Astrocyte (in vitro differentiated cells and primary cell): Measurements from ENCODE around the gene UROC1. TPM values are rescaled to one million over a fixed set of nuclear protein-coding genes. Genes with fewer than 3 reads are reported as not detected.

Experiments used
- DNase-seq: peaks from one replicate; pipeline ENCODE4 v3.0.0-alpha.2; 2010; ENCODE audit warnings: low read depth
- FAIRE-seq: peaks from 2 replicates; lab custom pipeline; 2011; peaks lifted over from hg19 to GRCh38; lab: Jason Lieb, UNC
- H2AFZ ChIP-seq: 2 replicates; pipeline ENCODE4 v1.6.0; 2012; ENCODE audit warnings: low read depth, low read length, inconsistent platforms
- H3K27ac ChIP-seq: 2 replicates; pipeline ENCODE4 v1.5.1; 2011; ENCODE audit warnings: low read depth, low read length, inconsistent platforms
- H3K27me3 ChIP-seq: 2 replicates; pipeline ENCODE4 v1.6.0; 2011; ENCODE audit warnings: low read length, inconsistent platforms; ENCODE audit not compliant: insufficient read depth
- H3K36me3 ChIP-seq: 2 replicates; pipeline ENCODE4 v1.5.1; 2011; ENCODE audit warnings: low read length, inconsistent platforms; ENCODE audit not compliant: insufficient read depth
- H3K4me1 ChIP-seq: 2 replicates; pipeline ENCODE4 v1.5.1; 2011; ENCODE audit warnings: low read length, inconsistent platforms; ENCODE audit not compliant: insufficient read depth
- H3K4me2 ChIP-seq: 2 replicates; pipeline ENCODE4 v1.6.0; 2012; ENCODE audit warnings: low read length, inconsistent platforms
- H3K4me3 ChIP-seq: 2 replicates; pipeline ENCODE4 v1.5.1; 2011; ENCODE audit warnings: low read depth, mild to moderate bottlenecking, low read length, inconsistent platforms; ENCODE audit not compliant: insufficient read depth
- H3K79me2 ChIP-seq: 2 replicates; pipeline ENCODE4 v1.6.0; 2012; ENCODE audit warnings: mild to moderate bottlenecking, low read length, inconsistent platforms; ENCODE audit not compliant: insufficient read depth
- H3K9ac ChIP-seq: 2 replicates; pipeline ENCODE4 v1.6.0; 2012; ENCODE audit warnings: mild to moderate bottlenecking, low read length, inconsistent platforms
- H3K9me3 ChIP-seq: 2 replicates; pipeline ENCODE4 v1.5.1; 2012; ENCODE audit warnings: low read depth, mild to moderate bottlenecking, low read length, inconsistent platforms; ENCODE audit not compliant: insufficient read depth
- H4K20me1 ChIP-seq: 2 replicates; pipeline ENCODE4 v1.6.0; 2012; ENCODE audit warnings: low read length, inconsistent platforms; ENCODE audit not compliant: insufficient read depth
- H3K27ac Mint-ChIP-seq: one replicate; pipeline ENCODE4 v1.8.0; 2021; ENCODE audit warnings: mild to moderate bottlenecking, mixed read lengths; ENCODE audit not compliant: unreplicated experiment
- H3K27me3 Mint-ChIP-seq: one replicate; pipeline ENCODE4 v1.8.0; 2021; ENCODE audit warnings: low read depth, mixed read lengths; ENCODE audit not compliant: unreplicated experiment
- H3K36me3 Mint-ChIP-seq: one replicate; pipeline ENCODE4 v1.8.0; 2021; ENCODE audit warnings: low read depth, mixed read lengths; ENCODE audit not compliant: unreplicated experiment
- H3K4me1 Mint-ChIP-seq: one replicate; pipeline ENCODE4 v1.8.0; 2021; ENCODE audit warnings: low read depth, mixed read lengths; ENCODE audit not compliant: unreplicated experiment
- H3K4me3 Mint-ChIP-seq: one replicate; pipeline ENCODE4 v1.8.0; 2021; ENCODE audit warnings: mild to moderate bottlenecking, moderate library complexity, mixed read lengths; ENCODE audit not compliant: unreplicated experiment
- H3K9me3 Mint-ChIP-seq: one replicate; pipeline ENCODE4 v1.8.0; 2021; ENCODE audit warnings: mild to moderate bottlenecking, mixed read lengths; ENCODE audit not compliant: unreplicated experiment
- CTCF ChIP-seq: IDR thresholded peaks from 2 replicates; pipeline ENCODE4 v1.5.1; 2011; ENCODE audit warnings: low read depth, mild to moderate bottlenecking, inconsistent platforms, low read length, moderate library complexity; ENCODE audit not compliant: insufficient read depth
- EZH2 ChIP-seq: IDR thresholded peaks from 2 replicates; pipeline ENCODE4 v1.6.1; 2012; ENCODE audit warnings: mild to moderate bottlenecking, low read length, inconsistent platforms; ENCODE audit not compliant: insufficient read depth
- total RNA-seq: library from RNA; stranded (reverse); gene quantifications from 2 replicates; pipeline ENCODE4 v1.2.1, GENCODE V29; 2021

UROC1 gene
- total RNA-seq, 1 donor from 2014 or later: not detected

GRCh38 chr3:126434931-126435411, 82.6 kb downstream of the UROC1 start:
- Histone ChIP-seq H3K27me3 (no peaks in the 10 kb centered on the region), H3K79me2 (no peaks in the 10 kb centered on the region), H3K4me1 (no peaks in the 10 kb centered on the region), H2AFZ (no peak overlapping the region), H4K20me1 (no peaks in the 10 kb centered on the region), H3K9ac (no peak overlapping the region), H3K4me3 (no peak overlapping the region), H3K27ac (no peak overlapping the region), H3K9me3 (no peaks in the 10 kb centered on the region), H3K36me3 (no peaks in the 10 kb centered on the region), H3K4me2 (no peak overlapping the region)
- peaks cover 6% of the 10 kb centered on the region for H3K36me3 Mint-ChIP-seq
- DNase-seq (no peak), FAIRE-seq (no peak)
- no peak overlapping the region for H3K4me3 Mint-ChIP-seq
- H3K27ac Mint-ChIP-seq: no peak overlapping the region
- H3K27me3 Mint-ChIP-seq: no peaks in the 10 kb centered on the region
- H3K4me1 Mint-ChIP-seq: peaks cover 3% of the 10 kb centered on the region
- no peak for TF ChIP-seq CTCF
- TF ChIP-seq EZH2: no peak
- H3K9me3 Mint-ChIP-seq: peaks cover 2% of the 10 kb centered on the region

DNA sequence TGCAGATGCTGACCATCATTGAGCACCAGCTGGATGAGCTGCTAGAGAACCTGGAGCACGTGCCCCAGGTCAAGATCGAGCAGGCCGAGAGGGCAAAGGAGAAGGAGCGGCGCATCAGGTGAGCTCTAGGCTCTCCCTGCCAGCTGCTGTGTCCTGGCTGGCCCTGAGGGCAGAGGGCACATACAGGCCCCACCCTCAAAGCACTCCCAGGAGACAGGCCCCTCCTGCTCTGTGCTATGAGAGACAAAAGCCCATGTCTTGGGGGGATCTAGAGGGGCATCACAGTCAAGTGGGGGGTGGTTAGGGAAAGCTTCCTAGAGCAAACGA, 83.3 kb downstream of the UROC1 start:
- H3K27me3 Mint-ChIP-seq: no peaks in the 10 kb centered on the region
- no peaks in the 10 kb centered on the region for H3K79me2 ChIP-seq
- no peak overlapping the region for H2AFZ ChIP-seq
- no peak for FAIRE-seq
- H3K9me3 ChIP-seq: no peaks in the 10 kb centered on the region
- H3K27ac ChIP-seq: no peak overlapping the region
- H3K9ac ChIP-seq: no peak overlapping the region
- no peak overlapping the region for H3K4me3 Mint-ChIP-seq
- no peak overlapping the region for H3K4me2 ChIP-seq
- peaks cover 2% of the 10 kb centered on the region for H3K9me3 Mint-ChIP-seq
- no peaks in the 10 kb centered on the region for H3K36me3 ChIP-seq
- H3K27ac Mint-ChIP-seq: no peak overlapping the region
- H3K4me3 ChIP-seq: no peak overlapping the region
- H3K4me1 Mint-ChIP-seq: peaks cover 3% of the 10 kb centered on the region
- no peaks in the 10 kb centered on the region for H4K20me1 ChIP-seq
- no peak for DNase-seq
- H3K4me1 ChIP-seq: no peaks in the 10 kb centered on the region
- TF ChIP-seq EZH2 (no peak), CTCF (no peak)
- peaks cover 6% of the 10 kb centered on the region for H3K36me3 Mint-ChIP-seq
- H3K27me3 ChIP-seq: no peaks in the 10 kb centered on the region

DNA sequence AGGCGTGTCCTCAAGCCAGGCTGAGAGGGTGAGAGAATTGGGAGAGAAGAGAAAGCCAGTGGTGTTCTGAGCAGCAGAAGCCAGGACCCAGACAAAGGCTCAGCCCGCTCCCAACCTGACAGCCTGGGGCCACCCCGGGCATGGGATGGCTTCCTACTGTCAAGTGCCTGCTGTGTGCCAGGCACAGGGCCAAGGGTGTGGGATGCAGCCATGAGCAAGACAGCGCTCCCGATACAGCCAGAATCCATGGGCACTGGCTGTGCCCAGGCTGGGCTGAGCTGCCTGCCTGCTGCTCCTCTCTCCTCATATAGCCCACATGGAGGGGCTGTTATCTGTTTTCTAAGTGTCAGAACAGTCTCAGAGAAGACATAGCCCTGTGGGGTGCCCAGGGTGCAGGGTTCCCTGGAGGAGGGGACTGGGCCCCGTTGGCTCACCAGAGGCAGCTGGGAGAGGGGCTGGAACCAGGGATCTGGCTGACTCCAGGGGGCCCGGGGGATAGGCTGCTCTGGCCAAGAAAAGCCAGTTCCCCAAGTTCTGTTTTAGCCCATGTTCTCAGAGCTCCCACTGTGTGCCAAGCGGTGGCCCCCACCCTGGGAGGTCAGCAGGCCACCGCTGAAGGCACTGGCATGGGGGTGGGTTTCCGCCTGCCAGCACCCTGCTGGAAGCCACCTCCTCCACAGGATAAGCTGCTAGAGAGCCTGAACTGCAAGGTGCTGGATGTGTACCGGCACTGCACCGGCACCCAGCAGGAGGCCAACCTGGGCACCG, 83.9 kb downstream of the UROC1 start:
- Histone ChIP-seq H3K4me2 (no peak overlapping the region), H3K27me3 (no peaks in the 10 kb centered on the region), H3K36me3 (no peaks in the 10 kb centered on the region), H3K79me2 (no peaks in the 10 kb centered on the region), H3K4me1 (no peaks in the 10 kb centered on the region), H2AFZ (no peak overlapping the region), H3K4me3 (no peak overlapping the region), H3K9me3 (no peaks in the 10 kb centered on the region), H3K27ac (no peak overlapping the region), H4K20me1 (no peaks in the 10 kb centered on the region), H3K9ac (no peak overlapping the region)
- no peak for TF ChIP-seq EZH2
- Mint-ChIP-seq H3K27ac (no peak overlapping the region), H3K36me3 (peaks cover 6% of the 10 kb centered on the region), H3K4me1 (peaks cover 3% of the 10 kb centered on the region), H3K27me3 (no peaks in the 10 kb centered on the region), H3K4me3 (no peak overlapping the region), H3K9me3 (peaks cover 2% of the 10 kb centered on the region)
- DNase-seq (no peak), FAIRE-seq (no peak)
